ENCODE data around the gene GRPEL1. TPM values are rescaled to one million over a fixed set of nuclear protein-coding genes. Genes with fewer than 3 reads are reported as not detected.

The GRPEL1 gene
- polyA plus RNA-seq, 1 of the 3 experiments (the other 2 are of a cell fraction) = 29.8 TPM

DNA sequence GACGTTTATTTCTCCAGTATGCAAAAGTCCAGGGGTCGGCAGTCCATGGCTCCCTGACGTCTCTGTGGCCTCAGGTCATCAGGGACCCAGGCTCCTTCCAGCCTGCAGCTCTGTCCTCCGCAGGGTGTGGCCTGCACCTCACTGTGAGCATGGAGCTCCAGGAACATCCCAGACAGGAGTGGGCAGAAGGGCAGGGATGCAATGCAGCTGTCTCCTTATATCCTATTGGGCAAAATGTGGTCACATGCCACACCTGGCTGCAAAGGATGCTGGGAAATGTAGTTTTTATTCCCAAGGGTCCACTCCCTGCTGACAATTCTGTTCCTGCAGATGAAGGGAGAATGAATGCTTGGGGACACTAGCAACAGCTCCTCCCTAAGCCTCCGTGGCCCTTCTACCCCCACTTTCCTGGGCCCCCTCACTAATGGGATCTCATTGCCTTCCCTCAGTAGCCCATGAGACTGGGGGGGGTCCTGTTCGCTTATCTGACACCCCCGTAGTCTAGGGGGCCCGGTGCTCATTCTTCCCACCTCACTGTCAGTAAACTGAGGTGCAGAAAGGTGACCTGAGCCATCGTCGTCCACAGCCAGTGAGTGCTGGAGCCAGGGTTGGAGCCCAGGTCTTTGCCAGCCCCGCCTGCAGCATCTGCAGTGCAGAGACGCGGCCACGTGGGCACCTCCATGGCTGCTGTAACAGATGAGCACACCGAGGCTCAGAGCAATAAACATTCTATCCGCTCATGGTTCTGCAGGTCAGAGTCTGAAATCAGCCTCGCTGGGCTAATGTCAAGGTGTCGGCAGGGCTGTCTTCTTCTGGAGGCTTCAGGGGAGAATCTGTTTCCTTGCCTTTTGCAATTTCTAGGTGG, 5.9 kb upstream of the GRPEL1 start:
- no peak overlapping the region for H3K4me2 ChIP-seq
- H2AFZ ChIP-seq (ENCODE audit: low read depth) = no peak overlapping the region
- POLR2A ChIA-PET = no interaction called here
- no peaks in the 10 kb centered on the region for H3F3A ChIP-seq (replicated peaks; ENCODE audit: insufficient read depth)
- H3K4me1 ChIP-seq (ENCODE audit: control insufficient read depth in 1 of 2, insufficient read depth in 2 of 2, low read depth in 1 of 2, low read length in 1 of 2) = peaks cover 0 to 11% of the 10 kb centered on the region in 2 experiments; a peak in 1 of 4 replicates
- no peak overlapping the region for H3K9ac ChIP-seq
- H3K27me3 ChIP-seq (ENCODE audit: insufficient read depth) = no peaks in the 10 kb centered on the region
- no peaks in the 10 kb centered on the region for H3K79me2 ChIP-seq (ENCODE audit: insufficient read depth)
- 62% methylated on average over 9 of the region's 18 CpGs for WGBS (ENCODE audit: low lambda C conversion rate)
- TF ChIP-seq FOSL2 (IDR thresholded peaks at IDR 0.05; ENCODE audit: borderline replicate concordance, low read depth) = no peak
- TF ChIP-seq, protein P1, sequence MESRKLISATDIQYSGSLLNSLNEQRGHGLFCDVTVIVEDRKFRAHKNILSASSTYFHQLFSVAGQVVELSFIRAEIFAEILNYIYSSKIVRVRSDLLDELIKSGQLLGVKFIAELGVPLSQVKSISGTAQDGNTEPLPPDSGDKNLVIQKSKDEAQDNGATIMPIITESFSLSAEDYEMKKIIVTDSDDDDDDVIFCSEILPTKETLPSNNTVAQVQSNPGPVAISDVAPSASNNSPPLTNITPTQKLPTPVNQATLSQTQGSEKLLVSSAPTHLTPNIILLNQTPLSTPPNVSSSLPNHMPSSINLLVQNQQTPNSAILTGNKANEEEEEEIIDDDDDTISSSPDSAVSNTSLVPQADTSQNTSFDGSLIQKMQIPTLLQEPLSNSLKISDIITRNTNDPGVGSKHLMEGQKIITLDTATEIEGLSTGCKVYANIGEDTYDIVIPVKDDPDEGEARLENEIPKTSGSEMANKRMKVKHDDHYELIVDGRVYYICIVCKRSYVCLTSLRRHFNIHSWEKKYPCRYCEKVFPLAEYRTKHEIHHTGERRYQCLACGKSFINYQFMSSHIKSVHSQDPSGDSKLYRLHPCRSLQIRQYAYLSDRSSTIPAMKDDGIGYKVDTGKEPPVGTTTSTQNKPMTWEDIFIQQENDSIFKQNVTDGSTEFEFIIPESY (IDR thresholded peaks at IDR 0.05; ENCODE audit: borderline replicate concordance, low read depth) = no peak
- TF ChIP-seq YY1 (IDR thresholded peaks at IDR 0.05; ENCODE audit: low read depth) = no peak
- TF ChIP-seq EZH2phosphoT487 (IDR thresholded peaks at IDR 0.05; ENCODE audit: borderline replicate concordance, low read depth) = no peak
- TF ChIP-seq GATA2 (CRISPR knock-in tag; IDR thresholded peaks at IDR 0.05) = no peak
- TF ChIP-seq, protein P2, sequence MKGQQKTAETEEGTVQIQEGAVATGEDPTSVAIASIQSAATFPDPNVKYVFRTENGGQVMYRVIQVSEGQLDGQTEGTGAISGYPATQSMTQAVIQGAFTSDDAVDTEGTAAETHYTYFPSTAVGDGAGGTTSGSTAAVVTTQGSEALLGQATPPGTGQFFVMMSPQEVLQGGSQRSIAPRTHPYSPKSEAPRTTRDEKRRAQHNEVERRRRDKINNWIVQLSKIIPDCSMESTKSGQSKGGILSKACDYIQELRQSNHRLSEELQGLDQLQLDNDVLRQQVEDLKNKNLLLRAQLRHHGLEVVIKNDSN (IDR thresholded peaks at IDR 0.05; ENCODE audit: borderline replicate concordance, low read depth) = peak; percentile 97
- no peak for TF ChIP-seq RCOR1 (IDR thresholded peaks at IDR 0.05; ENCODE audit: low read length)
- TF ChIP-seq, protein P3, sequence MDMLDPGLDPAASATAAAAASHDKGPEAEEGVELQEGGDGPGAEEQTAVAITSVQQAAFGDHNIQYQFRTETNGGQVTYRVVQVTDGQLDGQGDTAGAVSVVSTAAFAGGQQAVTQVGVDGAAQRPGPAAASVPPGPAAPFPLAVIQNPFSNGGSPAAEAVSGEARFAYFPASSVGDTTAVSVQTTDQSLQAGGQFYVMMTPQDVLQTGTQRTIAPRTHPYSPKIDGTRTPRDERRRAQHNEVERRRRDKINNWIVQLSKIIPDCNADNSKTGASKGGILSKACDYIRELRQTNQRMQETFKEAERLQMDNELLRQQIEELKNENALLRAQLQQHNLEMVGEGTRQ (IDR thresholded peaks at IDR 0.05; ENCODE audit: borderline replicate concordance, low read depth, low read length) = peak; percentile 77
- no peak for TF ChIP-seq GABPA (IDR thresholded peaks at IDR 0.05; ENCODE audit: low read depth)
- no peak overlapping the region for H3K4me3 ChIP-seq (ENCODE audit: low read depth in 2 of 2, low read length in 1 of 2)
- no peak overlapping the region for H3K27ac ChIP-seq (ENCODE audit: low read depth in 2 of 2, low read length in 1 of 2)
- DNase-seq = peak; percentile 87
- H3K9me2 ChIP-seq = no peaks in the 10 kb centered on the region
- no peaks in the 10 kb centered on the region for H3K36me3 ChIP-seq (replicated peaks in 1 of 2; ENCODE audit: control insufficient read depth in 1 of 2, insufficient read depth in 2 of 2, low read length in 1 of 2)
- H3K9me3 ChIP-seq = no peaks in the 10 kb centered on the region
- H4K20me1 ChIP-seq (ENCODE audit: insufficient read depth) = no peaks in the 10 kb centered on the region
- CTCF ChIA-PET = interaction anchor here (0.6 to 7.9 kb wide), 5 partner anchors 9 to 200 kb away, joined by 3 to 80 read pairs (median 4); partner anchors contain the start of gene TADA2B

DNA sequence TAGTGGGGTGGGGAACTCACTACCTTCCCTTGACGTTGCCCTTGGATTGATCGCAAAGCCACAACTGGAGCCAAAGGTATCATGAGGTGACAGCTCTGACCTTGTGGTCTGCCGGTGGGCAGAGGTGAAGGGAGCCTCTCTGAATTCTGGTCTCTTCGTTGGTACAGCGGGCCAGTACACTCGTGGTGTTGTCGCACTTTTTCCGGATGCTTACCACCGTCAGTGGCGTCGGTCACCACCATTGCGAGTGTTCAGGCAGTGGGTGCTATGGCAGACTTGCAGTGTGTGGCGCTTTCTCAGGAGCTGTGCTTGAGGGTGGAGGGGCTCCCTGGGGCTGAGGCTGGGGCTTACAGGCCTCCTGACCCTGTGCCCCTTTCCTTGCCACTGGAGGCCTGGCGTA, 5.2 kb upstream of the GRPEL1 start:
- Histone ChIP-seq H3K36me3 (replicated peaks in 1 of 2; ENCODE audit: control insufficient read depth in 1 of 2, insufficient read depth in 2 of 2, low read length in 1 of 2) (no peaks in the 10 kb centered on the region), H3K27ac (ENCODE audit: low read depth in 2 of 2, low read length in 1 of 2) (no peak overlapping the region), H3K4me2 (no peak overlapping the region), H3K79me2 (ENCODE audit: insufficient read depth) (no peaks in the 10 kb centered on the region), H3K9me3 (no peaks in the 10 kb centered on the region), H3K9me2 (no peaks in the 10 kb centered on the region), H3K27me3 (ENCODE audit: insufficient read depth) (no peaks in the 10 kb centered on the region), H3K4me3 (ENCODE audit: low read depth in 2 of 2, low read length in 1 of 2) (no peak overlapping the region), H3K4me1 (ENCODE audit: control insufficient read depth in 1 of 2, insufficient read depth in 2 of 2, low read depth in 1 of 2, low read length in 1 of 2) (peaks cover 0 to 12% of the 10 kb centered on the region in 2 experiments; a peak in 1 of 4 replicates), H4K20me1 (ENCODE audit: insufficient read depth) (no peaks in the 10 kb centered on the region), H3K9ac (no peak overlapping the region), H2AFZ (ENCODE audit: low read depth) (no peak overlapping the region), H3F3A (replicated peaks; ENCODE audit: insufficient read depth) (no peaks in the 10 kb centered on the region)
- CTCF ChIA-PET = interaction anchor here (0.6 to 9.1 kb wide), 6 partner anchors 10 to 414 kb away, joined by 3 to 80 read pairs (median 6); partner anchors contain the start of gene TADA2B
- no peak for DNase-seq
- 79% methylated on average over 8 of the region's 14 CpGs for WGBS (ENCODE audit: low lambda C conversion rate)
- POLR2A ChIA-PET = no interaction called here
- TF ChIP-seq, protein P4, sequence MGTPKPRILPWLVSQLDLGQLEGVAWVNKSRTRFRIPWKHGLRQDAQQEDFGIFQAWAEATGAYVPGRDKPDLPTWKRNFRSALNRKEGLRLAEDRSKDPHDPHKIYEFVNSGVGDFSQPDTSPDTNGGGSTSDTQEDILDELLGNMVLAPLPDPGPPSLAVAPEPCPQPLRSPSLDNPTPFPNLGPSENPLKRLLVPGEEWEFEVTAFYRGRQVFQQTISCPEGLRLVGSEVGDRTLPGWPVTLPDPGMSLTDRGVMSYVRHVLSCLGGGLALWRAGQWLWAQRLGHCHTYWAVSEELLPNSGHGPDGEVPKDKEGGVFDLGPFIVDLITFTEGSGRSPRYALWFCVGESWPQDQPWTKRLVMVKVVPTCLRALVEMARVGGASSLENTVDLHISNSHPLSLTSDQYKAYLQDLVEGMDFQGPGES (IDR thresholded peaks at IDR 0.05; ENCODE audit: low read depth, low read length) = no peak
- TF ChIP-seq SIN3A (IDR thresholded peaks at IDR 0.05; ENCODE audit: borderline replicate concordance, low read depth, low read length) (no peak), TCF12 (IDR thresholded peaks at IDR 0.05) (no peak), NRF1 (IDR thresholded peaks at IDR 0.05; ENCODE audit: low read depth, low read length) (no peak), MEF2A (IDR thresholded peaks at IDR 0.05; ENCODE audit: borderline replicate concordance, low read depth) (no peak), NFIC (IDR thresholded peaks at IDR 0.05; ENCODE audit: borderline replicate concordance) (no peak)
- TF ChIP-seq, protein P5, sequence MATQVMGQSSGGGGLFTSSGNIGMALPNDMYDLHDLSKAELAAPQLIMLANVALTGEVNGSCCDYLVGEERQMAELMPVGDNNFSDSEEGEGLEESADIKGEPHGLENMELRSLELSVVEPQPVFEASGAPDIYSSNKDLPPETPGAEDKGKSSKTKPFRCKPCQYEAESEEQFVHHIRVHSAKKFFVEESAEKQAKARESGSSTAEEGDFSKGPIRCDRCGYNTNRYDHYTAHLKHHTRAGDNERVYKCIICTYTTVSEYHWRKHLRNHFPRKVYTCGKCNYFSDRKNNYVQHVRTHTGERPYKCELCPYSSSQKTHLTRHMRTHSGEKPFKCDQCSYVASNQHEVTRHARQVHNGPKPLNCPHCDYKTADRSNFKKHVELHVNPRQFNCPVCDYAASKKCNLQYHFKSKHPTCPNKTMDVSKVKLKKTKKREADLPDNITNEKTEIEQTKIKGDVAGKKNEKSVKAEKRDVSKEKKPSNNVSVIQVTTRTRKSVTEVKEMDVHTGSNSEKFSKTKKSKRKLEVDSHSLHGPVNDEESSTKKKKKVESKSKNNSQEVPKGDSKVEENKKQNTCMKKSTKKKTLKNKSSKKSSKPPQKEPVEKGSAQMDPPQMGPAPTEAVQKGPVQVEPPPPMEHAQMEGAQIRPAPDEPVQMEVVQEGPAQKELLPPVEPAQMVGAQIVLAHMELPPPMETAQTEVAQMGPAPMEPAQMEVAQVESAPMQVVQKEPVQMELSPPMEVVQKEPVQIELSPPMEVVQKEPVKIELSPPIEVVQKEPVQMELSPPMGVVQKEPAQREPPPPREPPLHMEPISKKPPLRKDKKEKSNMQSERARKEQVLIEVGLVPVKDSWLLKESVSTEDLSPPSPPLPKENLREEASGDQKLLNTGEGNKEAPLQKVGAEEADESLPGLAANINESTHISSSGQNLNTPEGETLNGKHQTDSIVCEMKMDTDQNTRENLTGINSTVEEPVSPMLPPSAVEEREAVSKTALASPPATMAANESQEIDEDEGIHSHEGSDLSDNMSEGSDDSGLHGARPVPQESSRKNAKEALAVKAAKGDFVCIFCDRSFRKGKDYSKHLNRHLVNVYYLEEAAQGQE (IDR thresholded peaks at IDR 0.05; ENCODE audit: low read depth, low read length) = no peak
- TF ChIP-seq, protein P2 (IDR thresholded peaks at IDR 0.05; ENCODE audit: borderline replicate concordance, low read depth) = no peak

Measured in SK-N-SH (cell line).